K562 (cell line): ENCODE results near the gene FGR. TPM values are rescaled to one million over a fixed set of nuclear protein-coding genes. Genes with fewer than 3 reads are reported as not detected.
A peak's percentile ranks its signal among the peaks of the same experiment; 100 is the strongest.

ENCODE experiments used
- CREB1 ChIP-seq, 2 experiments: sonication (generic) in 1 of 2; formaldehyde crosslinking in 1 of 2; IDR thresholded peaks; 2 replicates each; pipeline versions ENCODE4 v1.6.1 to v1.8.0; 2012 to 2022; ENCODE audit warnings: inconsistent platforms in 1 of 2, mild to moderate bottlenecking in 1 of 2, missing genetic modification reagents in 1 of 2, moderate library complexity in 1 of 2
- FIP1L1 ChIP-seq: fragments of 200-400 bp; formaldehyde crosslinking; IDR thresholded peaks from 2 replicates; pipeline ENCODE4 v1.6.1; 2018; ENCODE audit warnings: mild to moderate bottlenecking, low read depth, low read length; ENCODE audit not compliant: poor library complexity, severe bottlenecking
- HCFC1 ChIP-seq: IDR thresholded peaks from 2 replicates; pipeline ENCODE4 v1.6.1; 2012; ENCODE audit warnings: low read depth, low read length, improper control_type of control experiment
- LEF1 ChIP-seq: fragments of 450-650 bp; IDR thresholded peaks from 2 replicates; pipeline ENCODE4 v1.6.1; 2016; ENCODE audit warnings: mild to moderate bottlenecking
- MBD2 ChIP-seq: sonication (generic); IDR thresholded peaks from 2 replicates; pipeline ENCODE4 v1.6.1; 2016; ENCODE audit warnings: low read depth, borderline replicate concordance
- NCOA1 ChIP-seq: fragments of 450-650 bp; IDR thresholded peaks from 2 replicates; pipeline ENCODE4 v1.6.1; 2016; ENCODE audit warnings: low read depth
- NONO ChIP-seq, 2 experiments: fragments of 200-400 bp in 1 of 2; fragments of 450-650 bp in 1 of 2; formaldehyde crosslinking in 1 of 2; IDR thresholded peaks; 2 replicates each; pipeline ENCODE4 v1.6.1; 2017; ENCODE audit warnings: low read depth in 2 of 2, mild to moderate bottlenecking in 2 of 2, moderate library complexity in 2 of 2, low read length in 1 of 2
- NR1H2 ChIP-seq: sonication (generic); formaldehyde crosslinking; IDR thresholded peaks from 2 replicates; pipeline ENCODE4 v1.4.0; 2020; ENCODE audit warnings: mild to moderate bottlenecking, missing genetic modification reagents
- PCBP2 ChIP-seq: fragments of 200-400 bp; formaldehyde crosslinking; IDR thresholded peaks from 2 replicates; pipeline ENCODE4 v1.6.1; 2018; ENCODE audit warnings: low read length, low read depth, mild to moderate bottlenecking, moderate library complexity; ENCODE audit not compliant: poor library complexity, severe bottlenecking
- RAD21 ChIP-seq, 2 experiments: fragments of 250-450 bp in 1 of 2; fragments of 450-650 bp in 1 of 2; sonication (Bioruptor Pico) in 1 of 2; formaldehyde crosslinking in 1 of 2; IDR thresholded peaks in 1 of 2; conservative IDR thresholded peaks in 1 of 2; 2 replicates each; pipeline versions ENCODE4 v1.4.0 to v1.8.0; 2020 to 2022; ENCODE audit warnings: mild to moderate bottlenecking in 2 of 2, moderate library complexity in 1 of 2
- SIX5 ChIP-seq, 2 experiments: IDR thresholded peaks; 2 replicates each; pipeline ENCODE4 v1.6.1; 2011; ENCODE audit warnings: low read length in 2 of 2, borderline replicate concordance in 1 of 2, low read depth in 1 of 2, mild to moderate bottlenecking in 1 of 2, moderate library complexity in 1 of 2; ENCODE audit not compliant: insufficient read depth in 1 of 2
- SP1 ChIP-seq: sonication (generic); formaldehyde crosslinking; IDR thresholded peaks from 2 replicates; pipeline ENCODE4 v1.8.1; 2022; ENCODE audit warnings: mild to moderate bottlenecking, missing genetic modification reagents
- WHSC1 ChIP-seq: IDR thresholded peaks from one replicate; pipeline ENCODE4 v1.6.1; 2012; ENCODE audit warnings: low read length, control low read depth, inconsistent platforms
- XRCC5 ChIP-seq: fragments of 200-400 bp; formaldehyde crosslinking; IDR thresholded peaks from 2 replicates; pipeline ENCODE4 v1.6.1; 2017; ENCODE audit warnings: low read depth, mild to moderate bottlenecking, low read length
- YY1 ChIP-seq, 3 experiments: IDR thresholded peaks; 2 replicates each; pipeline ENCODE4 v1.6.1; 2011; ENCODE audit warnings: low read length in 2 of 3, mild to moderate bottlenecking in 2 of 3, moderate library complexity in 2 of 3, borderline replicate concordance in 1 of 3, control low read depth in 1 of 3, low read depth in 1 of 3; ENCODE audit not compliant: insufficient read depth in 3 of 3, insufficient replicate concordance in 2 of 3, control insufficient read depth in 1 of 3, insufficient read length in 1 of 3; ENCODE audit errors: extremely low read depth in 1 of 3
- ZKSCAN3 ChIP-seq: fragments of 250-450 bp; sonication (Bioruptor Pico); IDR thresholded peaks from 2 replicates; pipeline ENCODE4 v1.4.0; 2020
- polyA plus RNA-seq, 8 experiments: library from polyadenylated mRNA; depleted of rRNA in 4 of 8; stranded (reverse) in 5 of 8; unstranded in 3 of 8; fragments of >200 nt; fragmentation: Nextera tagmentation in 2 of 8; fragmentation: Illumina TruSeq in 1 of 8; extraction: Ambion mirVana in 2 of 8; extraction: Trizol in 1 of 8; gene quantifications; 2 replicates each; pipeline versions ENCODE4 v1.2.1 to v1.2.3, GENCODE V29; 2011 to 2014; ENCODE audit warnings: inconsistent platforms in 1 of 8, missing spikeins in 1 of 8
- total RNA-seq, 7 experiments: library from RNA; depleted of rRNA in 6 of 7; stranded (reverse); fragments of >200 nt in 6 of 7; fragmentation: Illumina TruSeq in 2 of 7; extraction: Trizol in 2 of 7; gene quantifications; 2 replicates each; pipeline versions ENCODE4 v1.2.1 to v1.2.3, GENCODE V29; 2011 to 2021; ENCODE audit warnings: low replicate concordance in 1 of 7
- TF ChIP-seq, protein P1 (sequence below): fragments of 200-800 bp; sonication (Bioruptor generic); IDR thresholded peaks from 2 replicates; pipeline ENCODE4 v1.6.1; 2017; ENCODE audit warnings: missing genetic modification characterization, missing compliant biosample characterization
- TF ChIP-seq, protein P2 (sequence below): fragments of 450-650 bp; IDR thresholded peaks from 2 replicates; pipeline ENCODE4 v1.6.1; 2018; ENCODE audit warnings: mild to moderate bottlenecking, low read depth; ENCODE audit not compliant: partially characterized antibody
- TF ChIP-seq, protein P3 (sequence below): fragments of 250-450 bp; sonication (Bioruptor Pico); IDR thresholded peaks from 2 replicates; pipeline ENCODE4 v1.8.0; 2021; ENCODE audit warnings: mild to moderate bottlenecking, moderate library complexity
- TF ChIP-seq, protein P4 (sequence below): fragments of 250-450 bp; sonication (Bioruptor Pico); IDR thresholded peaks from 2 replicates; pipeline ENCODE4 v1.6.1; 2021; ENCODE audit warnings: mild to moderate bottlenecking

Gene FGR
- total and polyA plus RNA-seq, 9 of the 15 experiments (the other 6 are each of a cell fraction or from before 2014, with no cell fraction given): 0.04 to 0.11 TPM; not detected in 7

DNA sequence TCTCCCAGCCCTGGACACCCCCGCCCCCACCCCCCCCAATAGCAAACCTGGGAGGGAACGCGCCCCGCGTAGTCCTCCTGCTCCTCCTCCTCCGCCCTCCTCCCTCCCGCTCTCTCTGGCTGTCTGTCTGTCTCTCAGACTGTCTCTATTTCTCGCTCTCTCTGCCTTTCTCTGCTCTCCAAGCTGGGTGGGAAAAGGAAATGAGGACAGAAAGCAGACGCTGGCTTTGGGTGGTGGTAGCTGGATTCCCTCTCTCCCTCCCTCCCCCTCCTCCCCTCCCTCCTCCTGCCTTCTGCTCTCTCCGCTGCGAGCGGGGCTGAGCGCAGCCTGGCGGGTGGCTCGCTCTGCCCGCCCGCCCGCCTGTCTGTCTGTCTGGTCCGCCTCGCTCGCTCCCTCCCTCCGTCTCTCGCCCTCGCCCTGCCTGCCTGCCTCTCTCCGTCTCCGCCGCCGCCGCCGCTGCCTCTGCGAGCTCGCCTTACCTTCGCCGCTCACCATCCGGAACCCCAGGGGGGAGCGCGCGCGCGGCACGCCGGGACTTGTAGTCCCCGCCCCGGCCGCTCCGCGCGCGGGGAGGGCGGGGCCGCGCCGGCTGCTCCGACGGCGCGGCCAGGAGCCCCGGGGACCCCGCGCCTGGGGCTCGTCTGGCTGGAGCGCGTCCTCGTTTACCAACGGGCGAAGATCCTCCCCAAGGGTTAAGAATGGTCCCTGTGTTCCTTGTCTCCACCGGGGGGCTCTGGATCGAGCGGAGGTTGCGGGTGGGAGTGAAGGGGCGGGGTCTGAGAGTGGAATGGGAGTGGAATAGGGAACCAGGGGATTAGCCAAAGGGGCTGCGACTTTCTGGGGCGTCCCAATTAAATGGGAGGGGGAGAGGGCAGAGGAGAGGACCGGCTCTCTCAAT is 31.1 kb downstream of the FGR start, which contains the start of gene AHDC1 (continued):
- TF ChIP-seq, protein P1, sequence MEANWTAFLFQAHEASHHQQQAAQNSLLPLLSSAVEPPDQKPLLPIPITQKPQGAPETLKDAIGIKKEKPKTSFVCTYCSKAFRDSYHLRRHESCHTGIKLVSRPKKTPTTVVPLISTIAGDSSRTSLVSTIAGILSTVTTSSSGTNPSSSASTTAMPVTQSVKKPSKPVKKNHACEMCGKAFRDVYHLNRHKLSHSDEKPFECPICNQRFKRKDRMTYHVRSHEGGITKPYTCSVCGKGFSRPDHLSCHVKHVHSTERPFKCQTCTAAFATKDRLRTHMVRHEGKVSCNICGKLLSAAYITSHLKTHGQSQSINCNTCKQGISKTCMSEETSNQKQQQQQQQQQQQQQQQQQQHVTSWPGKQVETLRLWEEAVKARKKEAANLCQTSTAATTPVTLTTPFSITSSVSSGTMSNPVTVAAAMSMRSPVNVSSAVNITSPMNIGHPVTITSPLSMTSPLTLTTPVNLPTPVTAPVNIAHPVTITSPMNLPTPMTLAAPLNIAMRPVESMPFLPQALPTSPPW (CRISPR knock-in tag): peak; percentile 97
- TF ChIP-seq NCOA1 (0 out of 2 replicates have a peak, but pooled peaks have one; percentile 23), CREB1 (IDR thresholded peaks at IDR 0.05) (peak; percentile 35; the same call in 1 of the 2 replicates), CREB1 (CRISPR knock-in tag; IDR thresholded peaks at IDR 0.05) (peak; percentile 59; the same call in 1 of the 2 replicates), NONO (IDR thresholded peaks at IDR 0.05; ENCODE audit: low read depth in 2 of 2, low read length in 1 of 2) (peak in 1 of 2 experiments; percentile 46; a peak in 1 of 4 replicates), WHSC1 (no peak), FIP1L1 (peak; percentile 45), LEF1 (0 out of 2 replicates have a peak, but pooled peaks have one; percentile 21), RAD21 (CRISPR knock-in tag; conservative IDR thresholded peaks at IDR 0.05 in 1 of 2, IDR thresholded peaks at IDR 0.05 in 1 of 2) (peak; percentile 14 to 44; a peak in 3 of 4 replicates), HCFC1 (peak; percentile 94), MBD2 (peak; percentile 62; the same call in 1 of the 2 replicates), ZKSCAN3 (no peak), YY1 (IDR thresholded peaks at IDR 0.05; ENCODE audit: borderline replicate concordance in 1 of 3, control insufficient read depth in 1 of 3, extremely low read depth in 1 of 3, insufficient read depth in 3 of 3, insufficient read length in 1 of 3, insufficient replicate concordance in 2 of 3, low read depth in 1 of 3, low read length in 2 of 3) (peak in 2 of 3 experiments; percentile 47 to 72), SIX5 (IDR thresholded peaks at IDR 0.05; ENCODE audit: borderline replicate concordance in 1 of 2, insufficient read depth in 1 of 2, low read depth in 1 of 2, low read length in 2 of 2) (peak; percentile 60 to 77; a peak in 3 of 4 replicates), XRCC5 (no peak), SP1 (CRISPR knock-in tag) (peak; percentile 50; the same call in 1 of the 2 replicates), NR1H2 (no peak), PCBP2 (peak; percentile 32)
- TF ChIP-seq, protein P2, sequence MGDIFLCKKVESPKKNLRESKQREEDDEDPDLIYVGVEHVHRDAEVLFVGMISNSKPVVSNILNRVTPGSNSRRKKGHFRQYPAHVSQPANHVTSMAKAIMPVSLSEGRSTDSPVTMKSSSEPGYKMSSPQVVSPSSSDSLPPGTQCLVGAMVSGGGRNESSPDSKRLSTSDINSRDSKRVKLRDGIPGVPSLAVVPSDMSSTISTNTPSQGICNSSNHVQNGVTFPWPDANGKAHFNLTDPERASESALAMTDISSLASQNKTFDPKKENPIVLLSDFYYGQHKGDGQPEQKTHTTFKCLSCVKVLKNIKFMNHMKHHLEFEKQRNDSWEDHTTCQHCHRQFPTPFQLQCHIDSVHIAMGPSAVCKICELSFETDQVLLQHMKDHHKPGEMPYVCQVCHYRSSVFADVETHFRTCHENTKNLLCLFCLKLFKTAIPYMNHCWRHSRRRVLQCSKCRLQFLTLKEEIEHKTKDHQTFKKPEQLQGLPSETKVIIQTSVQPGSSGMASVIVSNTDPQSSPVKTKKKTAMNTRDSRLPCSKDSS: no peak
- TF ChIP-seq, protein P3, sequence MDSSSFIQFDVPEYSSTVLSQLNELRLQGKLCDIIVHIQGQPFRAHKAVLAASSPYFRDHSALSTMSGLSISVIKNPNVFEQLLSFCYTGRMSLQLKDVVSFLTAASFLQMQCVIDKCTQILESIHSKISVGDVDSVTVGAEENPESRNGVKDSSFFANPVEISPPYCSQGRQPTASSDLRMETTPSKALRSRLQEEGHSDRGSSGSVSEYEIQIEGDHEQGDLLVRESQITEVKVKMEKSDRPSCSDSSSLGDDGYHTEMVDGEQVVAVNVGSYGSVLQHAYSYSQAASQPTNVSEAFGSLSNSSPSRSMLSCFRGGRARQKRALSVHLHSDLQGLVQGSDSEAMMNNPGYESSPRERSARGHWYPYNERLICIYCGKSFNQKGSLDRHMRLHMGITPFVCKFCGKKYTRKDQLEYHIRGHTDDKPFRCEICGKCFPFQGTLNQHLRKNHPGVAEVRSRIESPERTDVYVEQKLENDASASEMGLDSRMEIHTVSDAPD (CRISPR knock-in tag): no peak
- TF ChIP-seq, protein P4, sequence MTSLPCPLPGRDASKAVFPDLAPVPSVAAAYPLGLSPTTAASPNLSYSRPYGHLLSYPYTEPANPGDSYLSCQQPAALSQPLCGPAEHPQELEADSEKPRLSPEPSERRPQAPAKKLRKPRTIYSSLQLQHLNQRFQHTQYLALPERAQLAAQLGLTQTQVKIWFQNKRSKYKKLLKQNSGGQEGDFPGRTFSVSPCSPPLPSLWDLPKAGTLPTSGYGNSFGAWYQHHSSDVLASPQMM (CRISPR knock-in tag): no peak
